Renal cortical epithelial cell (primary cell): ENCODE results near the gene MCC. TPM values are rescaled to one million over a fixed set of nuclear protein-coding genes. Genes with fewer than 3 reads are reported as not detected.

Experiments
- DNase-seq: peaks from one replicate; pipeline ENCODE4 v3.0.0-alpha.2; 2011; ENCODE audit warnings: low read depth
- total RNA-seq: library from RNA; depleted of rRNA; stranded (reverse); fragments of >200 nt; gene quantifications from 2 replicates; pipeline ENCODE4 v1.2.3, GENCODE V29; 2014

The MCC gene
- total RNA-seq, 1 donor from 2014 or later, result 42.9 TPM

DNA sequence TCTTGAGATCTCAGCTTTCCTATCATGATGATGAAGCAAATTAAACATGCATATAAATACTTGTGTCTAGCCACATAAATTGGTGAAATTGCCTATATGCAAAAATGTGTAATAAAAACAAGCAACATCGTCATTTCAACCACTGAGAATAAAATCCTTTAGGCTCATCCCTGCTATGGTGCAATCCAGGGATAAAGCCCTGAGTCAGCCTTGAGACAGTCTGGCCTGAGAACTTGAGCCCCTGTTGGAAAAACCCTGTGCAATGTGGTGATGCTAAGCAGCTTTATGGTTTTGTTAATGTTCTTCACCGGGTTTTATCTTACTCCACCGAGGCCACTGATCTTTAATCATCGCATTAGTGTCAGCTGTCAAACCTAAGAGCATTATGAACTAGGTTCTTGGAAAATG is 341.1 kb downstream of the MCC start:
- peak; percentile 59 for DNase-seq

- no peak for DNase-seq
Observed at GRCh38 chr5:113145757-113146387, 342.4 kb downstream of the MCC start.

- DNase-seq, result no peak
Observed at GRCh38 chr5:113142186-113142585, 346.1 kb downstream of the MCC start.

GRCh38 chr5:113140837-113141671 is 347.2 kb downstream of the MCC start:
- DNase-seq, result peak; percentile 84

DNA sequence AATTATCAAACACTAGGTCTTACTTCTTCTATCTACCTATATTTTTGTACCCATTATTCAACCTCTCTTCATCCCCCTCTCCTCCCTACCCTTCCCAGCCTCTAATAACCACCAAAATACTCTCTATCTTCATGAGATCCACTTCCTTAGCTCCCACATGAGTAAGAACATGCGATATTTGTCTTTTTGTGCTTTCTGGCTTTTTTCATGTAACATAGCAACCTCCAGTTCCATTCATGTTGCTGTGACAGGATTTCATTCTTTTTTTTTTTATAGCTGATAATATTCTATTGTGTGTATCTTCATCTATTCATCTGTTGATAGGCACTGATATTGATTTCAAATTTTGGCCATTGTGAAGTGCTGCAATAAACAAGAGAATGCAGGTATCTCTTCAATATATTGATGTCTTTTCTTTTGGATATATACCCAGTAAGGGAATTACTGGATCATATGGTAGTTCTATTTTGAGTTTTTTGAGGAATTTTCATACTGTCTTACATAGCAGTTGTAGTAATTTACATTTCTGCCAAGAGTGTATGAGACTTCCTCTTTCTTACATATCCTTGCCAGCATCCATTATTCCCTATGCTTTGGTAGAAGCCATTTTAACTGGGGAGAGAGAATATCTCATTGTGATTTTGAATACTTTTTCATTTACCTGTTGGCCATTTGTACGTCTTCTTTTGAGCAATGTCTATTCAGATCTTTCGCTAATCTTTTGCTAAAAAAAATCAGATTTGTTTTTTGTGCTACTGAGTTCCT is 354.9 kb downstream of the MCC start:
- no peak for DNase-seq

GRCh38 chr5:113132564-113132963 is 355.7 kb downstream of the MCC start:
- DNase-seq, result no peak

DNA sequence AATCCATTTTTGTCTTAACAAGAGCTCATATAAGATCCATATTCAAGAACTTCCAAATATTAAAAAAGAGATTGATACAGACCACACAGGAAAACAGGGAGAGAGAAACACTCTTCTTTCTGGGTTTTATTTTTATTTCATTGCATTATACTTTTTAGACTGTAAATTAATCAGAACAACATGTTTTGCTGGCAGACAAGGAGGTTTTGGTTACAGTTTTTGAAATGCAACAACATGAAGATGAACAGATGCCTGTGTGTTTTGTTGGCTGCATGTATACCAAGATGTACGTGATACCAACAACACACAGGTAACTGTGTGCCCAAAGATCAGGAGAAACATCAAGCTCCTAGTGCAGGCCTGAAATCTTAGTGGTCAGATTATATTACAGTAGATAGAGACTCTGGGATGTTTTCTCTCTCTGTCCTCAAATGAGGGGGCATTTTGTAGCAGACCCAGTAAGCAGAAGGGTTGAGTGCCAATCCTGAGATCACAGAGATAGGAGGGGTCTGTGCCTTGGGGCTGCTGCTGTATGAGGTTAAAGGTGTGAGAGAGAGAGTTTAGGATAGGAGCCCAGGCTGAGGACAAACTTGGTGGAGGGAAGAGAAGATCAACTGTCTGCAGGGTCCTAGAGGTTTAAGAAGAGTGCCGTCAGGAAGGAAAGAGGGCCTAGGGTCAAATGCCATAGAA is 359.5 kb downstream of the MCC start:
- no peak for DNase-seq

GRCh38 chr5:113128082-113128481 is 360.2 kb downstream of the MCC start:
- no peak for DNase-seq

DNA sequence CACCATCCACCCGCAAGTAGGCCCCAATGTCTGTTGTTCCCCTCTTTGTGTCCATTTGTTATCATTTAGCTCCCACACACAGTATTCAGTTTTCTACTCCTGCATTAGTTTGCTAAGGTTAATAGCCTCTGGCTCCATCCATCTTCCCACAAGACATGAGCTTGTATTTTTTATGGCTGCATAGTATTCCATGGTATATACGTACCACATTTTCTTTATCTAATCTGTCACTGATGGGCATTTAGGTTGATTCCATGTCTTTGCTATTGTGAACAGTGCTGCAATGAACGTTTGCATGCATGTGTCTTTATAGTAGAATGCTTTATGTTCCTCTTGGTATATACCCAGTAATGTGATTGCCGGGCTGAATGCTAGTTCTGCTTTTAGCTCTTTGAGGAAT is 361.2 kb downstream of the MCC start:
- DNase-seq, result no peak

DNA sequence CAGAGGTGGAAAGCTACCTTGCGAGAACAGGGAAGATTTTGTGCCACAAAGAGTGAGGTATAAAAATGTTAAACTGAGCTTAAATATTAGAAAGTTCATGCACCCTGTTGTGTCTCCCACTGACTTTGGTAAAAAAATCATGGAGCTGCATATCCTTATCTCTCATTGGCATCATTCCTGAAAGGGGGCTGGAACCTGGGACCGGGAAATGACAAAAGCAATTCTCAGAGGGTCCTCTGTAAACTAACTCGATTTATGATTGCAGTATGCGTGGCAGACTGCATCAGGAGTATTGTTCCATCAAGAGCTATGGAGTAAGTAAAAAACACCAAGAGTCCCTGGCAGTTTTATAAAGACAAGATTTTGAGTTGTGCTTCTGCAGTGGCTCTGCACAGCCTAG is 362.9 kb downstream of the MCC start:
- DNase-seq, result no peak

GRCh38 chr5:113124914-113125313 is 363.3 kb downstream of the MCC start:
- DNase-seq, result no peak

GRCh38 chr5:113124265-113124664 is 364.0 kb downstream of the MCC start:
- DNase-seq, result no peak

GRCh38 chr5:113123618-113124017 is 364.6 kb downstream of the MCC start:
- peak; percentile 50 for DNase-seq

- peak; percentile 15 for DNase-seq
Observed at GRCh38 chr5:113122053-113122452, 366.2 kb downstream of the MCC start.

GRCh38 chr5:113119246-113119924 is 368.9 kb downstream of the MCC start:
- DNase-seq, result peak; percentile 40

DNA sequence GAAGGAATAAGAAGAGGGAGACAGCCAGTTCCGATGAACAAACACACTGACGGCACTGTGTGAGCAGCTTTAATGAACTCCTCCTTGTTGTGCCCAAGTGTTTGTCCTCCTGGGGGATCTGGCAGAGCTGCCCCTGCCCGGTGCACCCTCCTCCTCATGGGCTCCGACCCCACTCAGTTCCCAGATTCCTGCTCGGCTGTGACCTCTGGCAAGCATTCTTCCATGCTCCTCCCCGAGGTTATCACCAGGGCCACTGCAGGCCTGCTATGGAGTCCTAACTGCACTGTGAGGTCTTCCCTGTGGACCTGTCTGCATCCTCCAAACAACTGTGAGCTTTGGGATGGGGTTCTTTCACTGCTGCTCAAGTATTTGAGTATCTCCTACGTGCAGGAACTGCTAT is 369.5 kb downstream of the MCC start:
- no peak for DNase-seq

DNA sequence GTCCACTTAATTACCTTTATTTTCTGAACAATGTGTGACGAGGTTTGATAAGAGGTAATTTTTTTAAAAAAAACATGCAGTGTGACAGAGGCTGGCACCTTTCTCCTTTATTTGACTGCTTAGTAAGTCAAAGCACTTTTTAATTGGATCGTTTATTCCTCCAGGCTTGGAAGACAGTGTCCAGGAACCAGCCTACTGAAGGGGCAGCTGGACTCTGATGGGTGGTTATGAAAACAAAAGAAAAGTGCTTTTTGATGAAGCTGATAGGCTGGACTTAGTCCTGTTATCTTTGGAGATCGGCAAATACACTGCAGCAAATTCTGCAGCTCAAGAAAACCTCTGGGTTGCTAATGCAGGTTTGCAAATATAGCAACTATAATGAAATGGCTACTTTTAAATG is 370.0 kb downstream of the MCC start:
- no peak for DNase-seq

- no peak for DNase-seq
Observed at GRCh38 chr5:113117543-113118115, 370.6 kb downstream of the MCC start.

DNA sequence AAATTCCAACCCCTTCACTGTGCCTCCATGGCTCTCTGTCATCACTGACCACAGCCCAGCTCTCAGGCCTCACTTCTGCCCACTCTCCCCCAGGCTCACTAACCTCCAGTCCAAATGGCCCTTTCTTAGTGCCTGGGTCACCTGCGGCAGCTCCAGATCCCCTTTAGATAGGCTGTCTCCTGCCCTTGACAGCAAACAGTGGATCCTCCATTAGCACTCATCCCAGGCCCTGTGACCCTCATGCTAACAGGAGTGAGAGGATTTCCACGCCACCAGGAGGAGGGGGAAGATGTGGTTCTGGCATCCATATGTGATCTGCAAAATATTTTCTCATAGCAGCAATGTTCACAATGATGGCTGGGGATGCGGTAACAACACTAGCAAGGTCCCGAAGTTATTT is 372.3 kb downstream of the MCC start:
- DNase-seq, result no peak

- DNase-seq, result no peak
Observed at GRCh38 chr5:113115061-113115460, 373.2 kb downstream of the MCC start.

GRCh38 chr5:113114559-113114958 is 373.7 kb downstream of the MCC start:
- no peak for DNase-seq
